ENCODE results near the gene NEUROG1.

DNA sequence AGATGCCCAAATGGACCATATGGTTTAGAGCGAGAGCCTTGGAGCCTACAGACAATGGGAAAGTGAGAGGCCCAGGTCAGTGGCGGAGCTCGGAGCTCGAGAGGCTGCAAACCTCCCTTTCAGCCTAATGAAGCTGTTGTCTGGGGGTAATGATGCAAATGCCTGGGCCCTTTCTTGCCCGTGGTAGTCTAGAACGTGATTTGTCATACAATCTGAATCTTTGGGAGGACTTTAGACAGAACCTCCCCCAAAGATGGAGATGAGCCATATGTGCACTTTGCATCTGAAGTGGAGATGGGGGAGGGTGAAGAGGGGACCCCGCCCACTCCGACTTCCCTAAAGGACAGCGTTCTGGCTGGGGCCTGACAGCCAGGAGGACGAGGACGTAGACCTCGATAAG lies 10.3 kb upstream of the NEUROG1 start:
- TF ChIP-seq, protein P1, sequence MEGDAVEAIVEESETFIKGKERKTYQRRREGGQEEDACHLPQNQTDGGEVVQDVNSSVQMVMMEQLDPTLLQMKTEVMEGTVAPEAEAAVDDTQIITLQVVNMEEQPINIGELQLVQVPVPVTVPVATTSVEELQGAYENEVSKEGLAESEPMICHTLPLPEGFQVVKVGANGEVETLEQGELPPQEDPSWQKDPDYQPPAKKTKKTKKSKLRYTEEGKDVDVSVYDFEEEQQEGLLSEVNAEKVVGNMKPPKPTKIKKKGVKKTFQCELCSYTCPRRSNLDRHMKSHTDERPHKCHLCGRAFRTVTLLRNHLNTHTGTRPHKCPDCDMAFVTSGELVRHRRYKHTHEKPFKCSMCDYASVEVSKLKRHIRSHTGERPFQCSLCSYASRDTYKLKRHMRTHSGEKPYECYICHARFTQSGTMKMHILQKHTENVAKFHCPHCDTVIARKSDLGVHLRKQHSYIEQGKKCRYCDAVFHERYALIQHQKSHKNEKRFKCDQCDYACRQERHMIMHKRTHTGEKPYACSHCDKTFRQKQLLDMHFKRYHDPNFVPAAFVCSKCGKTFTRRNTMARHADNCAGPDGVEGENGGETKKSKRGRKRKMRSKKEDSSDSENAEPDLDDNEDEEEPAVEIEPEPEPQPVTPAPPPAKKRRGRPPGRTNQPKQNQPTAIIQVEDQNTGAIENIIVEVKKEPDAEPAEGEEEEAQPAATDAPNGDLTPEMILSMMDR (IDR thresholded peaks at IDR 0.05) = no peak
- TF ChIP-seq POLR2A (IDR thresholded peaks at IDR 0.05) = no peak
- TF ChIP-seq POLR2AphosphoS5 (IDR thresholded peaks at IDR 0.05; ENCODE audit: insufficient read depth in 1 of 2, low read depth in 1 of 2) = no peak
